NCI-H2227 (cell line): ENCODE measurements around the gene IP6K3.

ENCODE experiments used
- DNase-seq: peaks from one replicate; lab custom pipeline; 2025; ENCODE audit not compliant: unreplicated experiment; lab: John Stamatoyannopoulos, UW

Gene IP6K3

GRCh38 chr6:33678932-33679490 lies 67.7 kb downstream of the IP6K3 start:
- DNase-seq, result no peak

- no peak for DNase-seq
Measured at GRCh38 chr6:33678233-33678931, 68.3 kb downstream of the IP6K3 start.

- no peak for DNase-seq
Measured at GRCh38 chr6:33677689-33678088, 69.0 kb downstream of the IP6K3 start.

GRCh38 chr6:33677143-33677660 lies 69.5 kb downstream of the IP6K3 start:
- no peak for DNase-seq

GRCh38 chr6:33676416-33677142 lies 70.1 kb downstream of the IP6K3 start:
- no peak for DNase-seq

GRCh38 chr6:33675968-33676367 lies 70.7 kb downstream of the IP6K3 start:
- no peak for DNase-seq

- DNase-seq, result no peak
Measured at GRCh38 chr6:33673851-33674250, 72.9 kb downstream of the IP6K3 start.

GRCh38 chr6:33672808-33673207 lies 73.9 kb downstream of the IP6K3 start:
- no peak for DNase-seq

- no peak for DNase-seq
Measured at GRCh38 chr6:33671744-33672072, 75.0 kb downstream of the IP6K3 start.
